PC-9 (cell line): Measurements from ENCODE around the gene IGFL4.

ENCODE experiments used
- EZH2 ChIP-seq: fragments of 200-600 bp; sonication (generic); IDR thresholded peaks from 2 replicates; pipeline ENCODE4 v1.8.0; 2017; ENCODE audit warnings: antibody characterized with exemption, low read depth
- TF ChIP-seq, protein P1 (sequence below): fragments of 200-600 bp; sonication (generic); conservative IDR thresholded peaks from 2 replicates; pipeline ENCODE4 v1.6.1; 2017; ENCODE audit warnings: mixed run types, antibody characterized with exemption, mild to moderate bottlenecking, moderate library complexity

GRCh38 chr19:46079576-46079975 lies 38.8 kb upstream of the IGFL4 start:
- TF ChIP-seq, protein P1, sequence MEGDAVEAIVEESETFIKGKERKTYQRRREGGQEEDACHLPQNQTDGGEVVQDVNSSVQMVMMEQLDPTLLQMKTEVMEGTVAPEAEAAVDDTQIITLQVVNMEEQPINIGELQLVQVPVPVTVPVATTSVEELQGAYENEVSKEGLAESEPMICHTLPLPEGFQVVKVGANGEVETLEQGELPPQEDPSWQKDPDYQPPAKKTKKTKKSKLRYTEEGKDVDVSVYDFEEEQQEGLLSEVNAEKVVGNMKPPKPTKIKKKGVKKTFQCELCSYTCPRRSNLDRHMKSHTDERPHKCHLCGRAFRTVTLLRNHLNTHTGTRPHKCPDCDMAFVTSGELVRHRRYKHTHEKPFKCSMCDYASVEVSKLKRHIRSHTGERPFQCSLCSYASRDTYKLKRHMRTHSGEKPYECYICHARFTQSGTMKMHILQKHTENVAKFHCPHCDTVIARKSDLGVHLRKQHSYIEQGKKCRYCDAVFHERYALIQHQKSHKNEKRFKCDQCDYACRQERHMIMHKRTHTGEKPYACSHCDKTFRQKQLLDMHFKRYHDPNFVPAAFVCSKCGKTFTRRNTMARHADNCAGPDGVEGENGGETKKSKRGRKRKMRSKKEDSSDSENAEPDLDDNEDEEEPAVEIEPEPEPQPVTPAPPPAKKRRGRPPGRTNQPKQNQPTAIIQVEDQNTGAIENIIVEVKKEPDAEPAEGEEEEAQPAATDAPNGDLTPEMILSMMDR, result no peak
- no peak for TF ChIP-seq EZH2
